ENCODE data around the gene ZBTB16.

GRCh38 chr11:114246321-114247069, 187.0 kb downstream of the ZBTB16 start:
- TF ChIP-seq ZNF629 (tag by site-specific recombination; IDR thresholded peaks at IDR 0.05) (no peak), GLI4 (tag by site-specific recombination; IDR thresholded peaks at IDR 0.05) (no peak), CTCF (tag by site-specific recombination; IDR thresholded peaks at IDR 0.05) (no peak), ZNF211 (tag by site-specific recombination; IDR thresholded peaks at IDR 0.05; ENCODE audit: low read depth) (no peak), ZBTB8A (tag by site-specific recombination; IDR thresholded peaks at IDR 0.05) (no peak)

Data from HEK293 (cell line).